ENCODE data around the gene LMO1.

- TF ChIP-seq POLR2A (IDR thresholded peaks at IDR 0.05): no peak
- no peak for TF ChIP-seq POLR2AphosphoS5 (IDR thresholded peaks at IDR 0.05)
- TF ChIP-seq CTCF (IDR thresholded peaks at IDR 0.05): no peak
- TF ChIP-seq EP300 (IDR thresholded peaks at IDR 0.05): no peak
These were observed 59.1 kb downstream of the LMO1 start for GRCh38 chr11:8204596-8204995.
